Breast epithelium (tissue), 4 donors: ENCODE results near the gene PTPRG. TPM values are rescaled to one million over a fixed set of nuclear protein-coding genes. Genes with fewer than 3 reads are reported as not detected.

Experiments used
- DNase-seq, 2 donors: peaks; one replicate each; pipeline ENCODE4 v3.0.0-alpha.2; 2019; ENCODE audit warnings: low spot score in 2 of 2
- H3K27ac ChIP-seq, 2 donors: fragments of 200-600 bp; sonication (generic) in 1 of 2; one replicate each; pipeline ENCODE4 v1.5.1; 2016 to 2019; ENCODE audit warnings: mild to moderate bottlenecking in 1 of 2
- H3K27me3 ChIP-seq, 2 donors: fragments of 200-600 bp; sonication (generic) in 1 of 2; one replicate each; pipeline versions ENCODE4 v1.5.1 to v1.6.0; 2017 to 2019; ENCODE audit warnings: control low read depth in 1 of 2, mild to moderate bottlenecking in 1 of 2
- H3K36me3 ChIP-seq: fragments of 200-600 bp; one replicate; pipeline ENCODE4 v1.5.1; 2019
- H3K4me1 ChIP-seq, 2 donors: fragments of 200-600 bp; sonication (generic); one replicate each; pipeline ENCODE4 v1.5.1; 2016 to 2019; ENCODE audit warnings: control low read depth in 1 of 2
- H3K4me3 ChIP-seq, 3 donors: fragments of 200-600 bp; sonication (generic); 1 replicate in 2 of 3; 2 replicates in 1 of 3; pipeline ENCODE4 v1.5.1; 2016 to 2019; ENCODE audit warnings: mild to moderate bottlenecking in 3 of 3, moderate library complexity in 2 of 3
- H3K9me3 ChIP-seq, 2 donors: fragments of 200-600 bp; sonication (generic) in 1 of 2; one replicate each; pipeline ENCODE4 v1.5.1; 2016 to 2019; ENCODE audit warnings: control low read depth in 1 of 2
- POLR2A ChIP-seq: fragments of 450-650 bp; IDR thresholded peaks from one replicate; pipeline ENCODE4 v1.6.1; 2016; ENCODE audit warnings: antibody characterized with exemption, mild to moderate bottlenecking, moderate library complexity
- POLR2AphosphoS5 ChIP-seq, 3 donors: sonication (generic); formaldehyde crosslinking; IDR thresholded peaks; one replicate each; pipeline ENCODE4 v1.6.1; 2017; ENCODE audit warnings: antibody characterized with exemption in 3 of 3
- intact Hi-C: fragments of 100-400 bp; cut with DNase I; formaldehyde crosslinking; loops from one replicate; pipeline ENCODE4 v1.15.1; 2023; ENCODE audit warnings: low total_unique reads
- total RNA-seq, 3 donors: library from RNA; depleted of rRNA; stranded (reverse); fragments of >200 nt; gene quantifications; one replicate each; pipeline ENCODE4 v1.1.0, GENCODE V29; 2016
- TF ChIP-seq, protein P1 (sequence below), 3 donors: fragments of 450-650 bp; IDR thresholded peaks; one replicate each; pipeline ENCODE4 v1.5.1; 2016 to 2017; ENCODE audit warnings: antibody characterized with exemption in 3 of 3, mild to moderate bottlenecking in 3 of 3, moderate library complexity in 3 of 3

Gene PTPRG
- total RNA-seq, 3 donors from 2014 or later = 42.3 to 179 (median 61.6) TPM

DNA sequence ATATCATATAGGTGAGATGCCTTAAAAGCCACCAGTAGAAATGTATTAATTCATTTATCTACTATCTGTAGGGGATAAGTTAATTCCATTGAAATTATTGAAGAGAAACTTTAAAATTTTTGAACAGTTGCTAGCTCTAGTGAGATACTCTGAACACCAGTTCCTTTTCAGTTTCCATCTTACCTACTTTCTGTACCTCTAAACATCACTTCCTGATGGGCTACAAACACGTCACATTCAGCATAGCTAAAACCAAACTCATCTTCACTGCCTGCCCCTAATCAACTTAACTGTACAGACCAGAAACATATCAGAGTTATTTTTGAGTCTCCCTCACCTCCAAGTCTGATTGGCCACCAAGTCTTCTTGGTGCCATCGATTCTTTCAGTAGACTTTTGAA, 723.1 kb downstream of the PTPRG start:
- TF ChIP-seq POLR2A (no peak), POLR2AphosphoS5 (IDR thresholded peaks at IDR 0.05) (no peak)
- TF ChIP-seq, protein P1, sequence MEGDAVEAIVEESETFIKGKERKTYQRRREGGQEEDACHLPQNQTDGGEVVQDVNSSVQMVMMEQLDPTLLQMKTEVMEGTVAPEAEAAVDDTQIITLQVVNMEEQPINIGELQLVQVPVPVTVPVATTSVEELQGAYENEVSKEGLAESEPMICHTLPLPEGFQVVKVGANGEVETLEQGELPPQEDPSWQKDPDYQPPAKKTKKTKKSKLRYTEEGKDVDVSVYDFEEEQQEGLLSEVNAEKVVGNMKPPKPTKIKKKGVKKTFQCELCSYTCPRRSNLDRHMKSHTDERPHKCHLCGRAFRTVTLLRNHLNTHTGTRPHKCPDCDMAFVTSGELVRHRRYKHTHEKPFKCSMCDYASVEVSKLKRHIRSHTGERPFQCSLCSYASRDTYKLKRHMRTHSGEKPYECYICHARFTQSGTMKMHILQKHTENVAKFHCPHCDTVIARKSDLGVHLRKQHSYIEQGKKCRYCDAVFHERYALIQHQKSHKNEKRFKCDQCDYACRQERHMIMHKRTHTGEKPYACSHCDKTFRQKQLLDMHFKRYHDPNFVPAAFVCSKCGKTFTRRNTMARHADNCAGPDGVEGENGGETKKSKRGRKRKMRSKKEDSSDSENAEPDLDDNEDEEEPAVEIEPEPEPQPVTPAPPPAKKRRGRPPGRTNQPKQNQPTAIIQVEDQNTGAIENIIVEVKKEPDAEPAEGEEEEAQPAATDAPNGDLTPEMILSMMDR (IDR thresholded peaks at IDR 0.05) = no peak
- no peaks in the 10 kb centered on the region for H3K4me1 ChIP-seq
- no peak for DNase-seq
- H3K9me3 ChIP-seq = no peaks in the 10 kb centered on the region
- no peaks in the 10 kb centered on the region for H3K36me3 ChIP-seq
- no peak overlapping the region for H3K4me3 ChIP-seq
- intact Hi-C loops = no loop called here
- H3K27me3 ChIP-seq = no peaks in the 10 kb centered on the region
- H3K27ac ChIP-seq = no peak overlapping the region

- no peaks in the 10 kb centered on the region for H3K4me1 ChIP-seq
- TF ChIP-seq, protein P1 (IDR thresholded peaks at IDR 0.05) = no peak
- TF ChIP-seq POLR2AphosphoS5 (IDR thresholded peaks at IDR 0.05) (no peak), POLR2A (no peak)
- intact Hi-C loops = no loop called here
- H3K36me3 ChIP-seq = no peaks in the 10 kb centered on the region
- no peak for DNase-seq
- H3K27me3 ChIP-seq = no peaks in the 10 kb centered on the region
- H3K9me3 ChIP-seq = no peaks in the 10 kb centered on the region
- H3K27ac ChIP-seq = no peak overlapping the region
- no peak overlapping the region for H3K4me3 ChIP-seq
Measured at GRCh38 chr3:62287392-62287927, 726.1 kb downstream of the PTPRG start.

GRCh38 chr3:62289922-62290321, 728.6 kb downstream of the PTPRG start:
- Histone ChIP-seq H3K36me3 (no peaks in the 10 kb centered on the region), H3K27me3 (no peaks in the 10 kb centered on the region), H3K4me3 (no peak overlapping the region), H3K9me3 (no peaks in the 10 kb centered on the region), H3K27ac (no peak overlapping the region), H3K4me1 (no peaks in the 10 kb centered on the region)
- TF ChIP-seq POLR2AphosphoS5 (IDR thresholded peaks at IDR 0.05) (no peak), POLR2A (no peak)
- TF ChIP-seq, protein P1 (IDR thresholded peaks at IDR 0.05) = no peak
- intact Hi-C loops = no loop called here
- no peak for DNase-seq

DNA sequence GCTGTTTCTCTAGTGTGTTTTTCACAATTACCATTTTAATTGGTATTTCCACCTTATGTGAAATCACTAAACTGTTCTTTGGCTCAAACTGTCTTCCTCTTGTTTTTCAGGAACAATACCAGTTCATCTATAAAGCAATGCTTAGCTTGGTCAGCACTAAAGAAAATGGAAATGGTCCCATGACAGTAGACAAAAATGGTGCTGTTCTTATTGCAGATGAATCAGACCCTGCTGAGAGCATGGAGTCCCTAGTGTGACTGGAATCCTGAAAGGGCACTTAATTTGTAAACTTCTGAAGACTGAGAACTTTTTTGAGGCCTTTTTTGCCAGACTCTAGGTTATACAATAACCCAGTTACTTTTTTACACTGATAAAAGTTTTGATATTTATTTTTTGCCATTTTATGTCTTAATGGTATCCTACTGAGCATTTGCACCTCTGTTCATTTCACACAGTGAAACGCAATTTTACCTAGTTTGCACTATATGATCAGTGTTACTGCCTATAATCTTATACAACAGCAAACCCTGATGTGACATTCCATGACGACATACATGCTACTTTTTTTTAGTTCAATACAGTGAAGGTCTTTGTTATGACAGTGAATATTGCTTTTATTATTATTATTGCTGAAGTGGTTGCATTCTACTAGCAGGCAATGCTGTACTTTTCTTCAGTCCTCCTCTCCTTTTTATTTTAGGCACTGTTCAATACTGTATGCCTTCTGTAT, 731.8 kb downstream of the PTPRG start:
- no peaks in the 10 kb centered on the region for H3K36me3 ChIP-seq
- no peak overlapping the region for H3K27ac ChIP-seq
- intact Hi-C loops = no loop called here
- H3K4me3 ChIP-seq = no peak overlapping the region
- TF ChIP-seq, protein P1 (IDR thresholded peaks at IDR 0.05) = no peak
- TF ChIP-seq POLR2A (no peak), POLR2AphosphoS5 (IDR thresholded peaks at IDR 0.05) (no peak)
- H3K4me1 ChIP-seq = no peaks in the 10 kb centered on the region
- H3K9me3 ChIP-seq = no peaks in the 10 kb centered on the region
- DNase-seq = no peak
- no peaks in the 10 kb centered on the region for H3K27me3 ChIP-seq

- no peak for DNase-seq
- intact Hi-C loops = no loop called here
- Histone ChIP-seq H3K4me3 (no peak overlapping the region), H3K27ac (no peak overlapping the region), H3K9me3 (no peaks in the 10 kb centered on the region), H3K27me3 (no peaks in the 10 kb centered on the region), H3K4me1 (no peaks in the 10 kb centered on the region), H3K36me3 (no peaks in the 10 kb centered on the region)
- TF ChIP-seq POLR2A (no peak), POLR2AphosphoS5 (IDR thresholded peaks at IDR 0.05) (no peak)
- TF ChIP-seq, protein P1 (IDR thresholded peaks at IDR 0.05) = no peak
Measured at GRCh38 chr3:62295571-62295970, 734.2 kb downstream of the PTPRG start.
